Measurements from ENCODE around the gene TMEM131L.

Gene TMEM131L

GRCh38 chr4:153539422-153539821, 73.3 kb downstream of the TMEM131L start:
- TF ChIP-seq GATA3 (IDR thresholded peaks at IDR 0.05; ENCODE audit: low read depth, low read length), result no peak
- no peak for TF ChIP-seq GATA2 (IDR thresholded peaks at IDR 0.05; ENCODE audit: low read depth, low read length)

GRCh38 chr4:153541456-153542096, 75.4 kb downstream of the TMEM131L start:
- no peak for TF ChIP-seq GATA3 (IDR thresholded peaks at IDR 0.05; ENCODE audit: low read depth, low read length)
- TF ChIP-seq GATA2 (IDR thresholded peaks at IDR 0.05; ENCODE audit: low read depth, low read length), result no peak

- TF ChIP-seq GATA3 (IDR thresholded peaks at IDR 0.05; ENCODE audit: low read depth, low read length) (no peak), GATA2 (IDR thresholded peaks at IDR 0.05; ENCODE audit: low read depth, low read length) (no peak)
Observed at GRCh38 chr4:153542131-153542530, 76.0 kb downstream of the TMEM131L start.

DNA sequence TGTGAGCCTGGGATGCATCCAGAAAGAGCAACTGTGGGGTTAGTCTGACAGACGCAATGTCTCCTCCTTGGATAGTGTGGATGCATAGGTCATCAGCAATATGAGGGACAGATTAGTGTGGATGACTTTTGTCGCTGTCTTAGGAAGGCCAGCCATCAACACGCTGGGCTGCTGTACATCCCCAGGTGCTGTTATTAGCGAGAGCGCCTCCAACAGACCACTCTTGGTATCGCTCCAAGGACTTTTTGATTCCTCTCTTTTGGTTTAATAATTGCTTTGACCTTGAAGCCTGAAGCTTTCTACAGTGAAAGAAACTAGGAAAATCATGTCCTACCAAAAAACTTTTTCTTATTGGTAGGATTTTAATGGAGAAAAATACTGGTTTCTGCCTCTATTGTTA, 76.7 kb downstream of the TMEM131L start:
- no peak for TF ChIP-seq GATA2 (IDR thresholded peaks at IDR 0.05; ENCODE audit: low read depth, low read length)
- no peak for TF ChIP-seq GATA3 (IDR thresholded peaks at IDR 0.05; ENCODE audit: low read depth, low read length)

DNA sequence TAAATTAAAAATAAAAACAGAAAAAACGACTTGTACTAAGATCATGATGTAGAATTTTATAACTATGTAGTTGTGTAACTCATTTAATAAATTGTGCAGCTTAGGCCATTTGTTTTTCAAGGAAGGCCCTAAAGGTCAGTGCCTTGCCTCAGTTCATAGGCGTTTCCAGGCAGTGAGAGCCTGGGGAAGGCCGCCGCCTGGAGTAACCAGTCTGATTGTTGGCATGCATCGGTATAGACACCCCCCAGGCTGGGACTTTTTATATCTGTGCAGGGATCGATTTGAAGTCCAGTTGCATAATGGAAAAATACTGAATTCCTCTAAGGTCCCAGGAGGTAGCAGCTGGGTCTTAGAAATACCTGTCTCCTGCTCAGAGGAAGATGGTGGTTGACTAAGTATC, 77.2 kb downstream of the TMEM131L start:
- TF ChIP-seq GATA2 (IDR thresholded peaks at IDR 0.05; ENCODE audit: low read depth, low read length) (no peak), GATA3 (IDR thresholded peaks at IDR 0.05; ENCODE audit: low read depth, low read length) (no peak)

- TF ChIP-seq GATA2 (IDR thresholded peaks at IDR 0.05; ENCODE audit: low read depth, low read length), result no peak
- no peak for TF ChIP-seq GATA3 (IDR thresholded peaks at IDR 0.05; ENCODE audit: low read depth, low read length)
Observed at GRCh38 chr4:153545822-153546221, 79.7 kb downstream of the TMEM131L start.

GRCh38 chr4:153546280-153546679, 80.1 kb downstream of the TMEM131L start:
- no peak for TF ChIP-seq GATA3 (IDR thresholded peaks at IDR 0.05; ENCODE audit: low read depth, low read length)
- no peak for TF ChIP-seq GATA2 (IDR thresholded peaks at IDR 0.05; ENCODE audit: low read depth, low read length)

DNA sequence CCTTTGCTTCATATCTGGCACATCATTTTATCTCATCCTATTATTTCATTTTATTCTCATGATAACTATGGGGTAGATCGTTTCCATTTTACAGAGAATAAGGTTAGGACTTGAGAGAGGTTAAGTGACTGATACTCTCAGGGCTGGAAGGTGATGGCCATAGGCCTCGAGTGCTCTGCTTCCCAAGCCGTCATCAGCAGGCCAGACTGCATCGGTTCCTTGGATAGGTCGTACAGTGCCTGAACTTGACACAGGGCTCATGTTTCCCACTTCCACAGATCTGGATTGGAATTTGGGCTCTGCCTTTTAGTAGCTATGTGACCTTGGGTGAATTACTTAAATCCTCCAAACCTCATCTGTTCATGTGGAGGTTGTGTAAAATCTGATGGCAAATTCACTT, 81.4 kb downstream of the TMEM131L start:
- TF ChIP-seq GATA2 (IDR thresholded peaks at IDR 0.05; ENCODE audit: low read depth, low read length) (no peak), GATA3 (IDR thresholded peaks at IDR 0.05; ENCODE audit: low read depth, low read length) (no peak)

- no peak for TF ChIP-seq GATA3 (IDR thresholded peaks at IDR 0.05; ENCODE audit: low read depth, low read length)
- TF ChIP-seq GATA2 (IDR thresholded peaks at IDR 0.05; ENCODE audit: low read depth, low read length), result no peak
Observed at GRCh38 chr4:153549405-153549804, 83.2 kb downstream of the TMEM131L start.

- TF ChIP-seq GATA2 (IDR thresholded peaks at IDR 0.05; ENCODE audit: low read depth, low read length) (no peak), GATA3 (IDR thresholded peaks at IDR 0.05; ENCODE audit: low read depth, low read length) (no peak)
Observed at GRCh38 chr4:153553155-153553818, 87.1 kb downstream of the TMEM131L start.

DNA sequence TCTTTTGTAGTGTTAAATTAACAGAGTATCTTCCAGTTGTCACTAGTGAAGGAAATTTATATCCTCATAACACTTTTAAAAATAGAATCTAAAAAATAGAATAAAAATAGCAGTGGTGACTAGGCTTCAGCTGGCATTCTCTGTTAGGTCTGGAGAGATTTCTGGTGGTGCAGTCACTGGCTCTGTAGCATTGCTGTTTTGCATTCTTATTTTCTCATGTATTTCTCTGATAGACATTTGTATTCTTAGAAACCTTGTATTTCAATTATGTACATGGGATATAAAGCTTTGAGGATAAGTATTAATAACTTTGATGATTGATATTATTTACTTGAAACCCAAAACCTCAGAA, 87.6 kb downstream of the TMEM131L start:
- no peak for TF ChIP-seq GATA2 (IDR thresholded peaks at IDR 0.05; ENCODE audit: low read depth, low read length)
- TF ChIP-seq GATA3 (IDR thresholded peaks at IDR 0.05; ENCODE audit: low read depth, low read length), result no peak

DNA sequence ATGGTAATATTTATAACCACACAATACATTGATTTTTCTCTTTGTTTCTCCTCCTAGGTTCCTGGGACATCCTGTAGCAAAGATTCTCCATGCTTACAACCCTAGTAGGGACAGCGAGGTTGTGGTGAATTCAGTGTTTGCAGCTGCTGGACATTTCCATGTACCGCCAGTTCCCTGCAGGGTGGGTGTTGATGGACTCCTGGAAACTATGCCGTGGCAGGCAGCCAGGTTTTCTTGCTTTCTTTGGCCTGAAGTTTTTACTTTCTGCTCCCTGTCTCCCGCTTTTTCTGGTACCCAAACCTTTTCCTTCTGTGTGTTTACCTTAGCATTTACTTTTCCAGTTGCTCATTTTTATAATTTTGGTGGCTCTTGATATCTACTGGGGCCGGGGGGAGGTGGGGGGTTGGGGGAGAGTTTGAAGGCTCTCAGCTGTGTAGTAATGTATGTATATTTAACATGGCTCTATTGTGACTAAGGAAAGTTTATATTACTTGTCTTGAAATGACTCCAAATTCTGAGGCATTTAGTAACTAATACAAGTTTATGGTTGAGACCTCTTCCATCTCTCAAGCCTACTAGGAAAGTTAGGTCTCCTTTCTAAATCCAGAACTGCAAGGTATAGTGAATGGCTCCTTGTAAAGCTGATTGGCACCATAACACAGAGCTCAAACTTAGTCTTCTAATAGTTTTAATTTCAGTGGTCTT, 89.7 kb downstream of the TMEM131L start:
- TF ChIP-seq GATA3 (IDR thresholded peaks at IDR 0.05; ENCODE audit: low read depth, low read length) (no peak), GATA2 (IDR thresholded peaks at IDR 0.05; ENCODE audit: low read depth, low read length) (no peak)

DNA sequence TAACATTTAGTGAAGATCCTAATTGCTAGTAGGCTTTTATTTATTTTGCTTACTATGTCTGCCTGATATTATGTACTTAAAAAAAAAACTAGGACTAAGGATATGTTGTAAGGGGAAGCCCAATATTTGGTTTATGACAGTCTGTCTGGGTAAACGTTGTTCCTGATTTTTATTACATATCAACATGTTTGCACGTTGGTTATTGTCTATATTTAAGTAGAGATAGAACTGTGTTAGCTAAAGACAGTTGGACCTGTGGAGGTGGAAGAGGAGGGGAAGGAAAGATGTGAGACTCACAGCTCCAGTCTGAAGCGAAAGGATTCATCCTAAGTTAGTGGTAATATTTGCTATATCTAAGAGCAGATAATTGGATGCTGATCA, 90.3 kb downstream of the TMEM131L start:
- TF ChIP-seq GATA2 (IDR thresholded peaks at IDR 0.05; ENCODE audit: low read depth, low read length), result no peak
- no peak for TF ChIP-seq GATA3 (IDR thresholded peaks at IDR 0.05; ENCODE audit: low read depth, low read length)

DNA sequence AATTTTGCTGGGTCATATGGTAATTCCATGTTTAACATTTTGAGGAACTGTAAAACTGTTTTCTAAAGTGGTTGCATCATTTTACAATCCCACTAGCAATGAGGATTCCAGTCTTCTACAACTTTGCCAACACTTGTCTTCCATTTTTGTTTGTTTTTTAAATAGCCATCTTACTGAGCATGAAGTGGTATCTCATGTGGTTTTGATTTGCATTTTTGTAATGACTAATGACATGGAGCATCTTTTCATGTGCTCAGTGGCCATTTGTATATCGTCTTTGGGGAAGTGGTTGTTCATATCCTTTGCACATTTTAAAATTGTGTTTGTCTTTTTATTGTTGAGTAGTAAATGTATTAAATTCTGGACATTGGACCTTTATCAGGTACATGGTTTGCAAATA, 94.7 kb downstream of the TMEM131L start:
- TF ChIP-seq GATA2 (IDR thresholded peaks at IDR 0.05; ENCODE audit: low read depth, low read length), result no peak
